Adipocyte (in vitro differentiated cells): ENCODE data around the gene COL4A2.

Source experiments
- DNase-seq: peaks from one replicate; pipeline ENCODE4 v3.0.0-alpha.2; 2015; ENCODE audit warnings: low read depth
- H3K27me3 ChIP-seq: replicated peaks from 2 replicates; pipeline ENCODE4 v1.7.0; 2013; ENCODE audit warnings: mild to moderate bottlenecking, low read length, moderate library complexity; ENCODE audit not compliant: control insufficient read depth, insufficient read depth
- H3K36me3 ChIP-seq: 2 replicates; pipeline ENCODE4 v1.7.0; 2013; ENCODE audit warnings: low read length, mild to moderate bottlenecking, moderate library complexity; ENCODE audit not compliant: control insufficient read depth, insufficient read depth, severe bottlenecking
- H3K4me1 ChIP-seq: 2 replicates; pipeline ENCODE4 v1.7.0; 2013; ENCODE audit warnings: mild to moderate bottlenecking, low read length, moderate library complexity; ENCODE audit not compliant: control insufficient read depth, insufficient read depth
- H3K4me3 ChIP-seq: 2 replicates; pipeline ENCODE4 v1.7.0; 2013; ENCODE audit warnings: mild to moderate bottlenecking, low read length, moderate library complexity
- H3K9ac ChIP-seq: 2 replicates; pipeline ENCODE4 v1.7.0; 2013; ENCODE audit warnings: mild to moderate bottlenecking, low read length, moderate library complexity
- H3K9me3 ChIP-seq: 2 replicates; pipeline ENCODE4 v1.7.0; 2013; ENCODE audit warnings: mild to moderate bottlenecking, low read length, moderate library complexity; ENCODE audit not compliant: control insufficient read depth

COL4A2 gene

DNA sequence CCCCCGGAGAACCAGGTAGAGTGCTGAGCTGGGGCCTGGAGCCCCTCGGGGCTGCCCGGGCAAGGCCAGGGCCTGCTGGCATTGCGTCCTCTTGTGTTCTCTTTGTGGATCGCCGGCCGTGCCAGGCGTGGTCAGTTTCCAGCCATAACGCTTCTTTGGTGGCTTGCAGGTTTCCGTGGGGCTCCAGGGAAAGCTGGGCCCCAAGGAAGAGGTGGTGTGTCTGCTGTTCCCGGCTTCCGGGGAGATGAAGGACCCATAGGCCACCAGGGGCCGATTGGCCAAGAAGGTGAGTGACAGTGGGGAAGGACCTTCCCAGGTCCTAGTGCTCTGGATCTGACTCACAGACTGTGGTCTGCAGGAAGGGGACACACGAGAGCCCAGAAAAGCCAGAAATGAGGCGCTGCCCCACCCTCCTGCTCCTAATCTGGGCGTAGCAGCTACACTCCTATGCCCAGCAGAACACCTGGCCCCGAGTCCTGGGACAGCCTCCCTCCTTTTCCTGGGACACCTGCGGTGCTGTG, 197.0 kb downstream of the COL4A2 start:
- Histone ChIP-seq H3K4me3 (no peak overlapping the region), H3K9me3 (peaks cover 6% of the 10 kb centered on the region), H3K9ac (no peak overlapping the region), H3K4me1 (peaks cover 50% of the 10 kb centered on the region), H3K27me3 (no peaks in the 10 kb centered on the region), H3K36me3 (peaks cover 95% of the 10 kb centered on the region)
- no peak for DNase-seq

DNA sequence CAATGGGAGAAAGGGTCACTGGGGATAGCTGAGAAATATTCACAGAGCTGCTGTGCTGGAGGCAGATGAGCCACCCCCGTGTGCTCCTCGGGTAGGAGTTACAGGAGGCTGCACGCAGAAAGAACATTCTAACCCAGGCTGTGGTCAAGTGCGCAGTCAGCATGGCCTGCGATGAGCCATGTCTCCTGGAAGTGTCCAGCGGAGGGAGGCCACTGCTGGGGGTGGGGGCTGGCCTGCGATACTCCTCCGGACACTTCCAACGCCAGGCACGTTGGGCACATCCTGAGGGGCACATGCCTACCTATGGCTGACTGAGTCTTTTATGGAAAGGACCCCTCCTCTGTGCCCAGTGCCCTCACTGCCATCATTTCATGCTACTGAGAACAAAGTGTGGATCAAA, 198.5 kb downstream of the COL4A2 start:
- DNase-seq: no peak
- H3K9ac ChIP-seq: no peak overlapping the region
- H3K27me3 ChIP-seq: no peaks in the 10 kb centered on the region
- peaks cover 5% of the 10 kb centered on the region for H3K9me3 ChIP-seq
- H3K36me3 ChIP-seq: peaks cover 95% of the 10 kb centered on the region
- peaks cover 45% of the 10 kb centered on the region for H3K4me1 ChIP-seq
- no peak overlapping the region for H3K4me3 ChIP-seq

DNA sequence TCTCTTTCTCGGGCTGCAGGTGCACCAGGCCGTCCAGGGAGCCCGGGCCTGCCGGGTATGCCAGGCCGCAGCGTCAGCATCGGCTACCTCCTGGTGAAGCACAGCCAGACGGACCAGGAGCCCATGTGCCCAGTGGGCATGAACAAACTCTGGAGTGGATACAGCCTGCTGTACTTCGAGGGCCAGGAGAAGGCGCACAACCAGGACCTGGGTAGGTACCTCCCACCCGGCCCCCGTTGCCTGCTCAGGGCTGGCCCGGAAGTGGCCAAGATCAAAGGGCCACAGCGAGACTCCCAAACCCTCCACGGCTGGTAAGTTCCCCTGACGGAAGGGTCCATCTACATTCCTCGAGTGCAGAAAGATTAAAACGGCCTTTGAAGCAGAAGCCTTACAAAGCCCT, 199.3 kb downstream of the COL4A2 start:
- no peaks in the 10 kb centered on the region for H3K27me3 ChIP-seq
- H3K4me1 ChIP-seq: peaks cover 41% of the 10 kb centered on the region
- DNase-seq: no peak
- peak overlapping the region; percentile 37 for H3K9ac ChIP-seq
- H3K4me3 ChIP-seq: no peak overlapping the region
- no peaks in the 10 kb centered on the region for H3K9me3 ChIP-seq
- H3K36me3 ChIP-seq: peaks cover 94% of the 10 kb centered on the region

DNA sequence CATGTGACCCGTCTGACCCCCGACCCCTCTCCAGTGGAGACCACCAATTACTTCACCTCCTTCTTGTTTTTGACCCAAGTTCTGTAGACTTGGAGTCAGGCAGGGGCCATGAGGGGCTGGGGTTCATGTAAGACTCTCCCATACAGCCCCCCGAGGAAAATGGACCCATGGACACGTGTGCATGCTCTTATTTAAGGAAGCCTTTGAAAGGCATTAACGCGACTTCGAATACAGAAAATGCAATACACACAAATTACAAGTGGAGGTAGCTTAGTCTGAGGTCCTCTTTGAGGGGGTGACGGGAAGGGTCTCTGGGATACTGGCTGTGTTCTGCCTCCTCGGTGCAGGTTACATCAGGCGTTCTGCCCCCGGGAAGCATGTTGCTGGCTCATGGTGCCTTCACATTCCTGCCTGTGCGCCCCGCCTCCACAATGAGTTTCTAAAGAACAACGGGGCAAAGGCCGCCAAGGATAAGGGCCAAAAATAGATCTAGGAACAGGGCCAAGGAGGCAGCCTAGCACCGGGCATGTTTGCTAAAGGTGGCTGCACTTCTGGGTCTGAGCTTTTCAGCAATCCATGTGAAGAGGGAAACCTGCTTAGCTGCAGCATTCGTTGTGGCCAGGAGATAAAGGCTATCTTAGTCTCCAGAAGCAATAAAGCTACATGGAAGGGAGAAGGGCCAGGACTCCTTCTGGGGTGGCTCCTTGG, 199.9 kb downstream of the COL4A2 start:
- H3K27me3 ChIP-seq: no peaks in the 10 kb centered on the region
- peaks cover 41% of the 10 kb centered on the region for H3K4me1 ChIP-seq
- peak overlapping the region; percentile 40 for H3K9ac ChIP-seq
- H3K36me3 ChIP-seq: peaks cover 94% of the 10 kb centered on the region
- peak overlapping the region; percentile 40 for H3K4me3 ChIP-seq
- DNase-seq: no peak
- no peaks in the 10 kb centered on the region for H3K9me3 ChIP-seq

DNA sequence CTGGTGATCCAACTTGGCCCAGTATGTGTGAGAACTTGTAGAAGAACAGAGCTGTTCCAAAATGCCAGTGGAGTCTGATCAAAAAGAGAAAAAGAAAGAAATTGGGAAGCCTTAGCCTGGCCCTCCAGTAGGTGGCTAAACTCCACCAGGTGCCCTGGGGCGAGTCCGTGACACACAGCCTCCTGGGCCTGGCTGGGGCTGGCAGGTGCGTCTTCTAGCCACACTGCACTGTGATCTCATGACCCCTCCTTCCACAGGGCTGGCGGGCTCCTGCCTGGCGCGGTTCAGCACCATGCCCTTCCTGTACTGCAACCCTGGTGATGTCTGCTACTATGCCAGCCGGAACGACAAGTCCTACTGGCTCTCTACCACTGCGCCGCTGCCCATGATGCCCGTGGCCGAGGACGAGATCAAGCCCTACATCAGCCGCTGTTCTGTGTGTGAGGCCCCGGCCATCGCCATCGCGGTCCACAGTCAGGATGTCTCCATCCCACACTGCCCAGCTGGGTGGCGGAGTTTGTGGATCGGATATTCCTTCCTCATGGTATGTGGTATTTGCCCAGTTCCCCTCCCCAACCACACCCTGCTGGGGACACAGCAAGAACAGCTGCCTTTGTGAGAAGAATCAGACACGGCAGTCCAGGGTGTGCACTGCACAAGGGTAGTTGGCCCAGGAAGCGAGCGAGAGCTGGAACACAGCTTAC, 200.7 kb downstream of the COL4A2 start:
- H3K36me3 ChIP-seq: peaks cover 94% of the 10 kb centered on the region

DNA sequence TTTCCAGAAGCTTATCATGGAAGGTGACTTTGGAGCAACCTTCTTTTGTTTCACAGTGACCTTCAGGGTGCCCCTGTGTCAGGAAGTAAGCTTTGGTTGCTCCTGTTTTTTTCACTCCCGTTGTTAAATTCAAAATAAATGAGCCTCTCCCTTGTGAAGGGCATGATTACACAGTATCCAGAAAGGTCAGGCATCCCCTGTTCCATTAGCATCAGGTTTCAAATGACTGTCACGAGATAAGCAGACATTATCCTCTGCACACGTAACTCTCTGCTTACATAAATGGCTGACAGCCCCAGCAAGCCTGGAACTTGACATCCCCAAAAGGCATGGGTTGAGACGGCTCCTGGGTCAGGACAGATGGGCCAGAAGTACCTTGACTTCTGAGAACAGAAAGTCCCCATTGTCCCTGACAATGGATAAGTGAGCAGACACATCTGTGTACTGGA, 202.4 kb downstream of the COL4A2 start:
- DNase-seq: peak; percentile 8
- Histone ChIP-seq H3K4me3 (no peak overlapping the region), H3K36me3 (peaks cover 93% of the 10 kb centered on the region), H3K27me3 (no peaks in the 10 kb centered on the region), H3K9me3 (no peaks in the 10 kb centered on the region), H3K9ac (peak overlapping the region; percentile 25), H3K4me1 (peaks cover 32% of the 10 kb centered on the region)

More for the DNA sequence above, 200.7 kb downstream of the COL4A2 start:
- H3K9me3 ChIP-seq: no peaks in the 10 kb centered on the region
- no peak for DNase-seq
- H3K4me1 ChIP-seq: peaks cover 41% of the 10 kb centered on the region
- peak overlapping the region; percentile 40 for H3K4me3 ChIP-seq
- H3K27me3 ChIP-seq: no peaks in the 10 kb centered on the region
- H3K9ac ChIP-seq: peak overlapping the region; percentile 40

DNA sequence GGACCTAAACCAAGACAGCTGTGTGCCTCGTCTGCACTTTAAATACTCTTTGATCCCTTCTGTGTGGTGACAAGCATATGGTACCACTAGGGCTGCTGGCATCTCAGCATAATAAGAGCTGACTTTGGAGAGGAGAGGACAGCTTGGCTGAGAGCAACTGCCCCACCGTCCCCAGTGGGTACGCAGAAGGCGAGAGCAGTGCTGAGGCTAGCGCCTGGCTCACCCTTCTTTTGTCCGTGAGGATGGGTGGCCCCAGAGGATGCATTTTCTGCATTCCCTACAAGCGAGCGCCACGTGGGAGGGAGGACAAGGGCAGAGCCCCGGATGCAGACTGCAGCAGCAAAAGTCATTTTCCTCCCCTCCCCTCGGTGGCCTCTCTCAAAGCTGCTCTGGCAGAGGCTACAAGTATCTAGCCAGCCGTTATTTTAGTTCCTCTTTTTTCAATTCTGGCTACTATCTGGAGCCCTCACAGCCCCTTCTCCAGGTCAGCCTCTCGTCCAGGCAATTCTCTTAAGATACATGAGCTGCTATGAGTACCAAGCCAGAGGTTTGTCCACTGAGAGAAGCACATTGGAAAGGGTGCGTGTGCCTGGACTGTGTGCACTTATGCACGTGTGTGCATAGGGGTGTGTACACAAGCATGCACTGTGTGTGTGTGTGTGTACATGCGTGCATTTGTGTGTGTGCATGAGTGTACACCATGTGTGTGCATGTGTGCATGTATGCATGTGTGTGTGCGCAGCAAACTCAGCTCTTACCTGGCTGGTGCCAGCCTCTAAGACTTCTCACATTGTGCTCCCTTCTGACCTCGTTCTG, 203.1 kb downstream of the COL4A2 start:
- peak; percentile 41 for DNase-seq
- Histone ChIP-seq H3K4me1 (peaks cover 32% of the 10 kb centered on the region), H3K4me3 (no peak overlapping the region), H3K36me3 (peaks cover 97% of the 10 kb centered on the region), H3K27me3 (no peaks in the 10 kb centered on the region), H3K9ac (peak overlapping the region; percentile 25), H3K9me3 (no peaks in the 10 kb centered on the region)

DNA sequence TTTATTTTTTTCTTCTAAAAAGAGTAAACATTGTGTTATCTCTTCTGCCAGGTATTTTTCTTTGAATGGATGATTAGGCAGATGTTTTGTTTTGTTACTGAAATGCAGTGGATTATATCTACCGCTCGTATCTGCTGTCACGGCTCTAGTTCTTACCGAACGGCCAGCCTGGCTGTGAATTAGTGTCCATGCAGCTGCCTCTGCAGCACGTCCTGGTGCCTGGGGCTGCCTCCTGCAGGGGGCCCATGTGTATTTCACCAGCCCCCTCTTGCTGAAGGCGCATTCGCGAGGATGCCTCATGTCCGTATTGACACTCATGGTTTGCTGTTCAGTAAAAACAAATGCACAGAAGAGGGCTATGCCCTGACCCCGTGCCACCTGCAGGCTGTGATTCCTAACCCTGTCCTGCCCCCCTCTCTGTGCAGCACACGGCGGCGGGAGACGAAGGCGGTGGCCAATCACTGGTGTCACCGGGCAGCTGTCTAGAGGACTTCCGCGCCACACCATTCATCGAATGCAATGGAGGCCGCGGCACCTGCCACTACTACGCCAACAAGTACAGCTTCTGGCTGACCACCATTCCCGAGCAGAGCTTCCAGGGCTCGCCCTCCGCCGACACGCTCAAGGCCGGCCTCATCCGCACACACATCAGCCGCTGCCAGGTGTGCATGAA, 204.6 kb downstream of the COL4A2 start:
- no peaks in the 10 kb centered on the region for H3K9me3 ChIP-seq
- no peak for DNase-seq
- H3K4me1 ChIP-seq: peaks cover 22% of the 10 kb centered on the region
- H3K27me3 ChIP-seq: no peaks in the 10 kb centered on the region
- peaks cover 85% of the 10 kb centered on the region for H3K36me3 ChIP-seq
- no peak overlapping the region for H3K9ac ChIP-seq
- no peak overlapping the region for H3K4me3 ChIP-seq

DNA sequence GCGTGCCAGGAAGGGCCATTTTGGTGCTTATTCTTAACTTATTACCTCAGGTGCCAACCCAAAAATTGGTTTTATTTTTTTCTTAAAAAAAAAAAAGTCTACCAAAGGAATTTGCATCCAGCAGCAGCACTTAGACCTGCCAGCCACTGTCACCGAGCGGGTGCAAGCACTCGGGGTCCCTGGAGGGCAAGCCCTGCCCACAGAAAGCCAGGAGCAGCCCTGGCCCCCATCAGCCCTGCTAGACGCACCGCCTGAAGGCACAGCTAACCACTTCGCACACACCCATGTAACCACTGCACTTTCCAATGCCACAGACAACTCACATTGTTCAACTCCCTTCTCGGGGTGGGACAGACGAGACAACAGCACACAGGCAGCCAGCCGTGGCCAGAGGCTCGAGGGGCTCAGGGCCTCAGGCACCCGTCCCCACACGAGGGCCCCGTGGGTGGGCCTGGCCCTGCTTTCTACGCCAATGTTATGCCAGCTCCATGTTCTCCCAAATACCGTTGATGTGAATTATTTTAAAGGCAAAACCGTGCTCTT, 205.2 kb downstream of the COL4A2 start:
- H3K27me3 ChIP-seq: no peaks in the 10 kb centered on the region
- no peak for DNase-seq
- no peak overlapping the region for H3K4me3 ChIP-seq
- H3K36me3 ChIP-seq: peaks cover 79% of the 10 kb centered on the region
- H3K9me3 ChIP-seq: no peaks in the 10 kb centered on the region
- H3K9ac ChIP-seq: no peak overlapping the region
- peaks cover 16% of the 10 kb centered on the region for H3K4me1 ChIP-seq

DNA sequence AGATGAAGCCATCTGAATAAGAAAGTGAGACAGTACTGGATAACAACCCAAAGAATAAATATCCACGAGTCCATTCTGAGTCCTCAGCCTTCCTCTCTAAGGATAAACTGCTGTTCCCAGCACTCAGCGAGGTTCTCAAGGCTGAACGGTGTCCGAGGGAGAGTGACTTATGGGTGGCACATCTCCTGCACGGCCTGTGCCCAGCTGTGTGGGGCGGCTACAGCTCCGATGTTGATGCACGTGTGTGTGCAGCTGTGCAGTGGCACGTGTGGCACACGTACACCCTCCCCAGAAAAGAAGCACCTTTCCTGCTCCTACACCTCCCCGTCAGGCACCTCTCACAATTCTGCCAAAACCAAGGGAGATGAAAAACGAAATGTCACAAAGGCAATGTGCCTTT, 209.4 kb downstream of the COL4A2 start:
- DNase-seq: no peak
- Histone ChIP-seq H3K4me3 (no peak overlapping the region), H3K27me3 (no peaks in the 10 kb centered on the region), H3K9ac (no peak overlapping the region), H3K9me3 (no peaks in the 10 kb centered on the region), H3K4me1 (peaks cover 27% of the 10 kb centered on the region), H3K36me3 (peaks cover 53% of the 10 kb centered on the region)
